Neural progenitor cell (in vitro differentiated cells): ENCODE results near the gene ZCWPW2. TPM values are rescaled to one million over a fixed set of nuclear protein-coding genes. Genes with fewer than 3 reads are reported as not detected.

Source experiments
- DNase-seq: peaks from one replicate; pipeline ENCODE4 v3.0.0-alpha.2; 2016; ENCODE audit warnings: low spot score
- H2AFZ ChIP-seq: fragments of 200-600 bp; sonication (generic); replicated peaks from 2 replicates; pipeline ENCODE4 v1.6.1; 2016; ENCODE audit warnings: antibody characterized with exemption
- H3F3A ChIP-seq: fragments of 200-600 bp; sonication (generic); 2 replicates; pipeline ENCODE4 v1.6.1; 2016; ENCODE audit warnings: antibody characterized with exemption, low read depth
- H3K27ac ChIP-seq: fragments of 200-600 bp; sonication (generic); 2 replicates; pipeline ENCODE4 v1.5.1; 2016; ENCODE audit warnings: mild to moderate bottlenecking
- H3K27me3 ChIP-seq: fragments of 200-600 bp; sonication (generic); 2 replicates; pipeline ENCODE4 v1.6.1; 2016; ENCODE audit warnings: mild to moderate bottlenecking, moderate library complexity
- H3K36me3 ChIP-seq: fragments of 200-600 bp; sonication (generic); 2 replicates; pipeline ENCODE4 v1.5.1; 2016
- H3K4me1 ChIP-seq: fragments of 200-600 bp; sonication (generic); 2 replicates; pipeline ENCODE4 v1.6.1; 2016; ENCODE audit warnings: mixed run types
- H3K4me2 ChIP-seq: fragments of 200-600 bp; sonication (generic); 2 replicates; pipeline ENCODE4 v1.6.1; 2016
- H3K4me3 ChIP-seq: fragments of 200-600 bp; sonication (generic); 2 replicates; pipeline ENCODE4 v1.5.1; 2016
- H3K79me2 ChIP-seq: fragments of 200-600 bp; sonication (generic); 2 replicates; pipeline ENCODE4 v1.6.1; 2016; ENCODE audit warnings: low read depth
- H3K9ac ChIP-seq: fragments of 200-600 bp; sonication (generic); 2 replicates; pipeline ENCODE4 v1.6.1; 2016
- H3K9me3 ChIP-seq: fragments of 200-600 bp; sonication (generic); 2 replicates; pipeline ENCODE4 v1.5.1; 2016; ENCODE audit warnings: low read depth
- H4K20me1 ChIP-seq: fragments of 200-600 bp; sonication (generic); 2 replicates; pipeline ENCODE4 v1.6.1; 2016; ENCODE audit warnings: low read depth
- H3K27ac Mint-ChIP-seq: 3 replicates; pipeline ENCODE4 v1.8.0; 2021; ENCODE audit warnings: mixed read lengths
- H3K27me3 Mint-ChIP-seq: 2 replicates; pipeline ENCODE4 v1.8.0; 2022; ENCODE audit warnings: low read depth, mild to moderate bottlenecking, inconsistent platforms, moderate library complexity, mixed read lengths; ENCODE audit not compliant: insufficient read depth
- H3K36me3 Mint-ChIP-seq: 3 replicates; pipeline ENCODE4 v1.8.0; 2021; ENCODE audit warnings: mixed read lengths
- H3K4me1 Mint-ChIP-seq: 3 replicates; pipeline ENCODE4 v1.8.0; 2021; ENCODE audit warnings: mixed read lengths
- H3K4me3 Mint-ChIP-seq: 3 replicates; pipeline ENCODE4 v1.8.0; 2021; ENCODE audit warnings: mild to moderate bottlenecking, moderate library complexity, mixed read lengths
- H3K9me3 Mint-ChIP-seq: 3 replicates; pipeline ENCODE4 v1.8.0; 2020; ENCODE audit warnings: mixed read lengths
- EZH2 ChIP-seq: fragments of 200-600 bp; sonication (generic); IDR thresholded peaks from 2 replicates; pipeline ENCODE4 v1.6.1; 2017; ENCODE audit warnings: antibody characterized with exemption, mild to moderate bottlenecking, moderate library complexity
- EZH2phosphoT487 ChIP-seq: fragments of 200-600 bp; sonication (generic); IDR thresholded peaks from 2 replicates; pipeline ENCODE4 v1.6.1; 2017; ENCODE audit warnings: antibody characterized with exemption
- total RNA-seq: library from RNA; depleted of rRNA; stranded (reverse); fragments of >200 nt; gene quantifications from 2 replicates; pipeline ENCODE4 v1.2.3, GENCODE V29; 2015; ENCODE audit warnings: low replicate concordance
- TF ChIP-seq, protein P1 (sequence below): fragments of 200-600 bp; sonication (generic); IDR thresholded peaks from 2 replicates; pipeline ENCODE4 v1.5.1; 2017; ENCODE audit warnings: antibody characterized with exemption, mild to moderate bottlenecking

Gene ZCWPW2
- total RNA-seq, 1 donor from 2014 or later = 0.60 TPM

- H3F3A ChIP-seq = no peaks in the 10 kb centered on the region
- H3K9ac ChIP-seq = no peak overlapping the region
- H3K27ac ChIP-seq = no peak overlapping the region
- Mint-ChIP-seq H3K36me3 (peaks cover 1% of the 10 kb centered on the region), H3K27me3 (no peaks in the 10 kb centered on the region), H3K27ac (no peak overlapping the region), H3K9me3 (peaks cover 2% of the 10 kb centered on the region), H3K4me1 (no peaks in the 10 kb centered on the region), H3K4me3 (no peak overlapping the region)
- no peaks in the 10 kb centered on the region for H3K27me3 ChIP-seq
- H3K4me3 ChIP-seq = no peak overlapping the region
- DNase-seq = no peak
- TF ChIP-seq EZH2phosphoT487 (no peak), EZH2 (no peak)
- TF ChIP-seq, protein P1, sequence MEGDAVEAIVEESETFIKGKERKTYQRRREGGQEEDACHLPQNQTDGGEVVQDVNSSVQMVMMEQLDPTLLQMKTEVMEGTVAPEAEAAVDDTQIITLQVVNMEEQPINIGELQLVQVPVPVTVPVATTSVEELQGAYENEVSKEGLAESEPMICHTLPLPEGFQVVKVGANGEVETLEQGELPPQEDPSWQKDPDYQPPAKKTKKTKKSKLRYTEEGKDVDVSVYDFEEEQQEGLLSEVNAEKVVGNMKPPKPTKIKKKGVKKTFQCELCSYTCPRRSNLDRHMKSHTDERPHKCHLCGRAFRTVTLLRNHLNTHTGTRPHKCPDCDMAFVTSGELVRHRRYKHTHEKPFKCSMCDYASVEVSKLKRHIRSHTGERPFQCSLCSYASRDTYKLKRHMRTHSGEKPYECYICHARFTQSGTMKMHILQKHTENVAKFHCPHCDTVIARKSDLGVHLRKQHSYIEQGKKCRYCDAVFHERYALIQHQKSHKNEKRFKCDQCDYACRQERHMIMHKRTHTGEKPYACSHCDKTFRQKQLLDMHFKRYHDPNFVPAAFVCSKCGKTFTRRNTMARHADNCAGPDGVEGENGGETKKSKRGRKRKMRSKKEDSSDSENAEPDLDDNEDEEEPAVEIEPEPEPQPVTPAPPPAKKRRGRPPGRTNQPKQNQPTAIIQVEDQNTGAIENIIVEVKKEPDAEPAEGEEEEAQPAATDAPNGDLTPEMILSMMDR = no peak
- H4K20me1 ChIP-seq = no peaks in the 10 kb centered on the region
- no peaks in the 10 kb centered on the region for H3K9me3 ChIP-seq
- H3K36me3 ChIP-seq = no peaks in the 10 kb centered on the region
- H3K79me2 ChIP-seq = no peaks in the 10 kb centered on the region
- no peaks in the 10 kb centered on the region for H3K4me1 ChIP-seq
- H2AFZ ChIP-seq = no peak overlapping the region
- H3K4me2 ChIP-seq = no peak overlapping the region
These were observed 46.8 kb upstream of the ZCWPW2 start for GRCh38 chr3:28301688-28302087.

DNA sequence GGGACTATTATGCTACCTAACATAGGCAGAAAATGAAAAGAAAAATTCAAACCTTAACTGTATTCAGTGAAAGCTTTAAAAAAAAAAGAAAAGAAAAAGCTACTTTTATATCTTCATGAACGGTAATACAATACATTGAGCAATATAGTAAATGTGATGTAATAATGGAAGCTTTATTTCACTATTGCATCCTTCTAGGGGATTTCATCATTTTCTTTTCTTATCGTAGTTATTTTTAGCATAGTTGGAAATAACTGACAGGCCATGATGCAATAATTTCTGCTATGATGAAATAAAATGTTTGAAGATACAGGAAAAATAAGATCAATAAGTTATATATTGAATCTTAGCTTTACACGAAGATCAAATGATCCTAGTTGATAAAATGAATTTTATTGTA, 40.3 kb upstream of the ZCWPW2 start:
- no peaks in the 10 kb centered on the region for H3K4me1 Mint-ChIP-seq
- Histone ChIP-seq H3K79me2 (no peaks in the 10 kb centered on the region), H3K27me3 (no peaks in the 10 kb centered on the region), H3K4me2 (no peak overlapping the region), H3K36me3 (no peaks in the 10 kb centered on the region), H3K4me1 (no peaks in the 10 kb centered on the region), H4K20me1 (no peaks in the 10 kb centered on the region), H3F3A (no peaks in the 10 kb centered on the region), H2AFZ (no peak overlapping the region), H3K9me3 (no peaks in the 10 kb centered on the region), H3K27ac (no peak overlapping the region), H3K4me3 (no peak overlapping the region), H3K9ac (no peak overlapping the region)
- no peak for DNase-seq
- H3K27me3 Mint-ChIP-seq = no peaks in the 10 kb centered on the region
- TF ChIP-seq EZH2 (no peak), EZH2phosphoT487 (no peak)
- TF ChIP-seq, protein P1 = no peak
- H3K4me3 Mint-ChIP-seq = no peak overlapping the region
- peaks cover 1% of the 10 kb centered on the region for H3K36me3 Mint-ChIP-seq
- no peak overlapping the region for H3K27ac Mint-ChIP-seq
- peaks cover 2% of the 10 kb centered on the region for H3K9me3 Mint-ChIP-seq

GRCh38 chr3:28315711-28316110, 32.8 kb upstream of the ZCWPW2 start:
- Histone ChIP-seq H3K9ac (no peak overlapping the region), H3K27me3 (no peaks in the 10 kb centered on the region), H3K4me2 (no peak overlapping the region), H3K9me3 (no peaks in the 10 kb centered on the region), H3K27ac (no peak overlapping the region), H3K4me1 (no peaks in the 10 kb centered on the region), H4K20me1 (peaks cover 19% of the 10 kb centered on the region), H3K4me3 (no peak overlapping the region), H3K36me3 (no peaks in the 10 kb centered on the region), H3F3A (no peaks in the 10 kb centered on the region), H2AFZ (no peak overlapping the region), H3K79me2 (no peaks in the 10 kb centered on the region)
- Mint-ChIP-seq H3K36me3 (no peaks in the 10 kb centered on the region), H3K4me1 (peaks cover 5% of the 10 kb centered on the region), H3K9me3 (no peaks in the 10 kb centered on the region), H3K27me3 (peaks cover 4% of the 10 kb centered on the region), H3K27ac (no peak overlapping the region), H3K4me3 (no peak overlapping the region)
- DNase-seq = no peak
- no peak for TF ChIP-seq EZH2phosphoT487

- H3K4me3 ChIP-seq = no peak overlapping the region
- H3F3A ChIP-seq = no peaks in the 10 kb centered on the region
- no peaks in the 10 kb centered on the region for H3K9me3 ChIP-seq
- peaks cover 19% of the 10 kb centered on the region for H4K20me1 ChIP-seq
- H2AFZ ChIP-seq = no peak overlapping the region
- no peak overlapping the region for H3K27ac ChIP-seq
- no peaks in the 10 kb centered on the region for H3K36me3 Mint-ChIP-seq
- H3K4me2 ChIP-seq = no peak overlapping the region
- no peaks in the 10 kb centered on the region for H3K4me1 ChIP-seq
- H3K9me3 Mint-ChIP-seq = no peaks in the 10 kb centered on the region
- no peak for DNase-seq
- no peak overlapping the region for H3K27ac Mint-ChIP-seq
- H3K4me1 Mint-ChIP-seq = peaks cover 8% of the 10 kb centered on the region
- H3K4me3 Mint-ChIP-seq = no peak overlapping the region
- TF ChIP-seq, protein P1 = no peak
- no peak for TF ChIP-seq EZH2
- TF ChIP-seq EZH2phosphoT487 = no peak
- no peaks in the 10 kb centered on the region for H3K36me3 ChIP-seq
- no peak overlapping the region for H3K9ac ChIP-seq
- no peaks in the 10 kb centered on the region for H3K27me3 ChIP-seq
- H3K27me3 Mint-ChIP-seq = peaks cover 4% of the 10 kb centered on the region
- no peaks in the 10 kb centered on the region for H3K79me2 ChIP-seq
These were observed 32.3 kb upstream of the ZCWPW2 start for GRCh38 chr3:28316226-28316625.
